ENCODE results near the gene SULT1B1. TPM values are rescaled to one million over a fixed set of nuclear protein-coding genes. Genes with fewer than 3 reads are reported as not detected.

Gene SULT1B1
- total RNA-seq, 2 donors from 2014 or later: 294 to 331 TPM

GRCh38 chr4:69754926-69755580, 5.4 kb downstream of the SULT1B1 start:
- DNase-seq (peak; percentile 39 to 44), ATAC-seq (peak; percentile 67)
- intact Hi-C loops (cut with DNase I, micrococcal nuclease): no loop called here

GRCh38 chr4:69753686-69754085, 6.7 kb downstream of the SULT1B1 start:
- intact Hi-C loops (cut with DNase I, micrococcal nuclease): no loop called here
- DNase-seq: no peak
- ATAC-seq: no peak

- intact Hi-C loops (cut with DNase I, micrococcal nuclease): no loop called here
- no peak for ATAC-seq
- no peak for DNase-seq
Observed at GRCh38 chr4:69750346-69750745, 10.1 kb downstream of the SULT1B1 start.

GRCh38 chr4:69749771-69750170, 10.6 kb downstream of the SULT1B1 start:
- no peak for ATAC-seq
- intact Hi-C loops (cut with DNase I, micrococcal nuclease): no loop called here

GRCh38 chr4:69748173-69748572, 12.2 kb downstream of the SULT1B1 start:
- intact Hi-C loops (cut with DNase I, micrococcal nuclease): no loop called here
- ATAC-seq: no peak
- DNase-seq: no peak

More at GRCh38 chr4:69749771-69750170, 10.6 kb downstream of the SULT1B1 start:
- no peak for DNase-seq

GRCh38 chr4:69744157-69744478, 16.3 kb downstream of the SULT1B1 start:
- no peak for DNase-seq
- ATAC-seq: peak; percentile 9
- intact Hi-C loops (cut with DNase I, micrococcal nuclease): no loop called here

GRCh38 chr4:69743476-69744156, 16.8 kb downstream of the SULT1B1 start:
- ATAC-seq (peak; percentile 23), DNase-seq (no peak)
- intact Hi-C loops (cut with DNase I, micrococcal nuclease): no loop called here

GRCh38 chr4:69742596-69742995, 17.8 kb downstream of the SULT1B1 start:
- DNase-seq (no peak), ATAC-seq (peak; percentile 13)
- intact Hi-C loops (cut with DNase I, micrococcal nuclease): no loop called here

- DNase-seq (no peak), ATAC-seq (peak; percentile 15)
- intact Hi-C loops (cut with DNase I, micrococcal nuclease): no loop called here
Observed at GRCh38 chr4:69738872-69739271, 21.5 kb downstream of the SULT1B1 start.

GRCh38 chr4:69735119-69735518, 25.3 kb downstream of the SULT1B1 start:
- no peak for DNase-seq
- ATAC-seq: peak; percentile 20
- intact Hi-C loops (cut with DNase I, micrococcal nuclease): no loop called here

- intact Hi-C loops (cut with DNase I, micrococcal nuclease): no loop called here
- ATAC-seq: no peak
- DNase-seq: no peak
Observed at GRCh38 chr4:69731847-69732246, 28.6 kb downstream of the SULT1B1 start.

GRCh38 chr4:69731241-69731640, 29.2 kb downstream of the SULT1B1 start:
- DNase-seq (no peak), ATAC-seq (no peak)
- intact Hi-C loops (cut with DNase I, micrococcal nuclease): no loop called here

- intact Hi-C loops (cut with DNase I, micrococcal nuclease): no loop called here
- DNase-seq (no peak), ATAC-seq (no peak)
Observed at GRCh38 chr4:69730002-69730401, 30.4 kb downstream of the SULT1B1 start.

GRCh38 chr4:69727926-69728325, 32.5 kb downstream of the SULT1B1 start:
- DNase-seq (no peak), ATAC-seq (no peak)
- intact Hi-C loops (cut with DNase I, micrococcal nuclease): no loop called here

GRCh38 chr4:69727426-69727825, 33.0 kb downstream of the SULT1B1 start:
- intact Hi-C loops (cut with DNase I, micrococcal nuclease): no loop called here
- ATAC-seq (no peak), DNase-seq (no peak)

GRCh38 chr4:69726971-69727370, 33.4 kb downstream of the SULT1B1 start:
- DNase-seq: no peak
- ATAC-seq: no peak
- intact Hi-C loops (cut with DNase I, micrococcal nuclease): no loop called here

GRCh38 chr4:69718396-69719271, 41.8 kb downstream of the SULT1B1 start:
- DNase-seq (no peak), ATAC-seq (peak; percentile 45)
- intact Hi-C loops (cut with DNase I, micrococcal nuclease): no loop called here

- intact Hi-C loops (cut with DNase I, micrococcal nuclease): no loop called here
- ATAC-seq (no peak), DNase-seq (no peak)
Observed at GRCh38 chr4:69717778-69718177, 42.6 kb downstream of the SULT1B1 start.

GRCh38 chr4:69716654-69717053, 43.8 kb downstream of the SULT1B1 start:
- intact Hi-C loops (cut with DNase I, micrococcal nuclease): no loop called here
- ATAC-seq: no peak
- no peak for DNase-seq

- intact Hi-C loops (cut with DNase I, micrococcal nuclease): no loop called here
- ATAC-seq (no peak), DNase-seq (no peak)
Observed at GRCh38 chr4:69714086-69714485, 46.3 kb downstream of the SULT1B1 start.
